Choroid plexus epithelial cell (primary cell): ENCODE results near the gene SLC13A4.

Experiments used
- DNase-seq: peaks from one replicate; pipeline ENCODE4 v3.0.0-alpha.2; 2010; ENCODE audit warnings: low read depth
- H3K4me3 ChIP-seq: 2 replicates; pipeline ENCODE4 v1.5.1; 2011; ENCODE audit warnings: low read depth, mild to moderate bottlenecking, control low read depth, low read length, moderate library complexity
- CTCF ChIP-seq: conservative IDR thresholded peaks from 2 replicates; pipeline ENCODE4 v1.5.1; 2011; ENCODE audit warnings: low read depth, mild to moderate bottlenecking, control low read depth, inconsistent platforms, low read length, moderate library complexity

SLC13A4 gene

DNA sequence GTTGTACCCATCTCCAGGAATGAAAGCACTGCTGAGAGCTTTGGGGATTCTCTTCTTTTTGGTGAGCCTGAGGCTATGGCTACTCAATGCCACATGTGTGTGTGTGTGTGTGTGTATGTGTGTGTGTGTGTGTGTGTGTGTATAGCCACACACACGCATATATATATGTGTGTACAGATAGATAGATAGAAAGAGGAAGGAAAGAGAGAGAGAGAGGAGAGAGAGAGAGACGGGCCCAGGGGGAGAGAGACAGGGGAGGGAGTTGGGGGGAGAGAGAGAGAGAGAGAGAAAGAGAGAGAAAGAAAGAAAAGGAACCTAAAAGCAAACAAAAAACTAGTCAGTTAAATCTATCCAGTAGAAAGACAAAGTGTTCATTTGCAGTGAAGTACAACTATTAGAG lies 8.3 kb downstream of the SLC13A4 start:
- H3K4me3 ChIP-seq: no peak overlapping the region
- no peak for DNase-seq
- no peak for TF ChIP-seq CTCF

DNA sequence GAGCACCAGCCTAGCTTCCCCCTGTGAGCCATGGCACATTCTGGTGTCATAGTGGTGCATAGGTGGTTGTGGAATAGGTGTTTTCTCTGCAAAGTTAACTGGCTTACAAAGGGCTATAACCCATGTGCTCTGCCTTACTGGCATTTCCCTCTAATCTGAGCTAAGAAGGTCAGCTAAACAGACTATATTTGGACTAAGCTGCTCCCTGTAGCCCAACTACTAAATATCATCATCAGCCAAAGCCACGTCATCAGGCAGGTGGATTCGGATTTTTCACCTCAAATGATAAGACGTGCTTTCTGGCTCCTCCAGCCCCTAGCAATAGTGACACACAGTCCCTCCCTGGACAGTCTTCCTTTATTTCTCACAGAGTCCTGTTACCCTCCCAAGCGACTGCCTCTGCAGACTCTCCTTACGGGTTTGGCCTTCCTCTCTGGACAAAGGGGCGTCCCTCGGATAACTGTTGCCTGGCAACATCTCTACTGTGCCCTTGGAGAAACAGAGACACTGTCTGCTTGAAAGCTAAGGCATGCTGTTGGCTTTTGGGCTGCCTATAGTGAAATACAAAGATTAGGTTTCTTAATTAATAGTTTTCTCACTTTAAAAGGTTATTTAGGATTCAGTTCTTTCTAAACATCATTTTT lies 9.1 kb downstream of the SLC13A4 start:
- no peak for TF ChIP-seq CTCF
- no peak overlapping the region for H3K4me3 ChIP-seq
- no peak for DNase-seq

- no peak for DNase-seq
- no peak for TF ChIP-seq CTCF
- no peak overlapping the region for H3K4me3 ChIP-seq
Measured at GRCh38 chr7:135718219-135718618, 9.8 kb downstream of the SLC13A4 start.

GRCh38 chr7:135717693-135718092 lies 10.3 kb downstream of the SLC13A4 start:
- TF ChIP-seq CTCF: no peak
- DNase-seq: no peak
- H3K4me3 ChIP-seq: no peak overlapping the region

DNA sequence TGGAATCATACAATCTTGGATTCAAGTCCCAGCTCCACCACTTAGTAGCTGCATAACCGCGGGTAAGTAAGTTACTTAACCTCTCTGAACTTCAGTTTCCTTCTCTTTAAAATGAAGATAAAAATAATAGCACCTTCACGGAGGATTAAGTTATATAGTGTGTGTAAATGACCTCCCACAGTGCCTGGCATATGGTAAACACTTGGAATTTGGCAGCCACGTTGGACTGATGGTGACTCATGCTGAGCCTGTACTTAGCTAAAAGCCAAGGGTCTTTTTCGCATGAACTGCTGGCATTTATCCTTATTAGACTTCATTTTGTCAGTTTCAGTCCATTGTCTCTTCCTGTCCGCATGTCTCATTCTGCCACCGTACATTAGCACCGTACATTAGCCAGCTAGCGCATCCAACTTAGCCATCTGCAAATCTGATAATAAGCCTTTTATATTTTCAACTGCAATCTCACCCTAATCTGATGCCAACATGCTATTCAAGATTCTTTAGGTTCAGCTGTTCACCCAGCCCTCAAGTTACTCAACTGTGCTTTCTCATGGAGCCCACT lies 11.2 kb downstream of the SLC13A4 start:
- peak; percentile 84 for DNase-seq
- TF ChIP-seq CTCF: no peak
- H3K4me3 ChIP-seq: no peak overlapping the region

- TF ChIP-seq CTCF: no peak
- H3K4me3 ChIP-seq: no peak overlapping the region
- no peak for DNase-seq
Measured at GRCh38 chr7:135715673-135716072, 12.3 kb downstream of the SLC13A4 start.

GRCh38 chr7:135715055-135715522 lies 12.9 kb downstream of the SLC13A4 start:
- no peak for TF ChIP-seq CTCF
- H3K4me3 ChIP-seq: no peak overlapping the region
- no peak for DNase-seq
